GM23248 (cell line): Measurements from ENCODE around the gene ATXN7L1. TPM values are rescaled to one million over a fixed set of nuclear protein-coding genes. Genes with fewer than 3 reads are reported as not detected.

Source experiments
- DNase-seq: peaks from one replicate; pipeline ENCODE4 v3.0.0-alpha.2; 2015
- H2AFZ ChIP-seq: fragments of 200-600 bp; sonication (generic); 2 replicates; pipeline ENCODE4 v1.6.1; 2016; ENCODE audit warnings: antibody characterized with exemption
- H3F3A ChIP-seq: fragments of 200-600 bp; sonication (generic); 2 replicates; pipeline ENCODE4 v1.6.1; 2016; ENCODE audit warnings: mild to moderate bottlenecking, antibody characterized with exemption, mixed run types; ENCODE audit not compliant: insufficient read depth
- H3K27ac ChIP-seq: fragments of 200-600 bp; sonication (generic); 2 replicates; pipeline ENCODE4 v1.5.1; 2016; ENCODE audit warnings: mild to moderate bottlenecking
- H3K27me3 ChIP-seq: fragments of 200-600 bp; sonication (generic); replicated peaks from 2 replicates; pipeline ENCODE4 v1.6.1; 2016; ENCODE audit warnings: mild to moderate bottlenecking; ENCODE audit not compliant: insufficient read depth
- H3K36me3 ChIP-seq: fragments of 200-600 bp; sonication (generic); 2 replicates; pipeline ENCODE4 v1.6.1; 2016; ENCODE audit warnings: low read depth, mild to moderate bottlenecking
- H3K4me1 ChIP-seq: fragments of 200-600 bp; sonication (generic); 2 replicates; pipeline ENCODE4 v1.6.1; 2016; ENCODE audit warnings: mild to moderate bottlenecking; ENCODE audit not compliant: insufficient read depth
- H3K4me2 ChIP-seq: fragments of 200-600 bp; sonication (generic); one replicate; pipeline ENCODE4 v1.6.1; 2016; ENCODE audit warnings: mild to moderate bottlenecking; ENCODE audit not compliant: unreplicated experiment
- H3K4me3 ChIP-seq: fragments of 200-600 bp; sonication (generic); 2 replicates; pipeline ENCODE4 v1.5.1; 2016; ENCODE audit warnings: mild to moderate bottlenecking
- H3K79me2 ChIP-seq: fragments of 200-600 bp; sonication (generic); 2 replicates; pipeline ENCODE4 v1.6.1; 2016; ENCODE audit warnings: mild to moderate bottlenecking; ENCODE audit not compliant: insufficient read depth
- H3K9ac ChIP-seq: fragments of 200-600 bp; sonication (generic); 2 replicates; pipeline ENCODE4 v1.6.1; 2016; ENCODE audit warnings: mild to moderate bottlenecking
- H3K9me2 ChIP-seq: fragments of 200-600 bp; sonication (generic); 2 replicates; pipeline ENCODE4 v1.6.1; 2016; ENCODE audit warnings: mixed run types, mild to moderate bottlenecking, moderate library complexity; ENCODE audit not compliant: insufficient read depth
- H3K9me3 ChIP-seq: fragments of 200-600 bp; sonication (generic); one replicate; pipeline ENCODE4 v1.6.1; 2017; ENCODE audit warnings: low read depth
- H4K20me1 ChIP-seq: fragments of 200-600 bp; sonication (generic); 2 replicates; pipeline ENCODE4 v1.6.0; 2016; ENCODE audit not compliant: insufficient read depth
- EZH2 ChIP-seq: fragments of 200-600 bp; sonication (generic); IDR thresholded peaks from 2 replicates; pipeline ENCODE4 v1.6.1; 2018; ENCODE audit warnings: antibody characterized with exemption, mild to moderate bottlenecking; ENCODE audit not compliant: insufficient read depth, poor library complexity, severe bottlenecking
- EZH2phosphoT487 ChIP-seq: fragments of 200-600 bp; sonication (generic); IDR thresholded peaks from 2 replicates; pipeline ENCODE4 v1.6.1; 2018; ENCODE audit warnings: antibody characterized with exemption, moderate library complexity, mild to moderate bottlenecking, low read depth; ENCODE audit not compliant: insufficient read depth
- WGBS, 2 experiments: methylation state at CpG; one replicate each; pipeline ENCODE4 v1.1.6; 2015 to 2017; ENCODE audit warnings: low lambda C conversion rate in 2 of 2, low coverage in 1 of 2; ENCODE audit errors: missing lambda C conversion rate in 2 of 2; 5-methylcytosine and 5-hydroxymethylcytosine counted together
- in situ Hi-C: fragments of 300-500 bp; cut with MboI; formaldehyde crosslinking; loops from 2 replicates; pipeline ENCODE4 v1.15.0; 2020
- polyA plus RNA-seq: library from polyadenylated mRNA; unstranded; fragments of >200 nt; fragmentation: Nextera tagmentation; extraction: Ambion mirVana; gene quantifications from 2 replicates; pipeline ENCODE4 v1.2.1, GENCODE V29; 2016
- total RNA-seq: library from RNA; depleted of rRNA; stranded (reverse); fragments of >200 nt; shearing (Covaris generic); gene quantifications from 2 replicates; pipeline ENCODE4 v1.2.3, GENCODE V29; 2014

The ATXN7L1 gene
- total and polyA plus RNA-seq, 2 experiments from 2014 or later, result 3.7 to 4.5 TPM

DNA sequence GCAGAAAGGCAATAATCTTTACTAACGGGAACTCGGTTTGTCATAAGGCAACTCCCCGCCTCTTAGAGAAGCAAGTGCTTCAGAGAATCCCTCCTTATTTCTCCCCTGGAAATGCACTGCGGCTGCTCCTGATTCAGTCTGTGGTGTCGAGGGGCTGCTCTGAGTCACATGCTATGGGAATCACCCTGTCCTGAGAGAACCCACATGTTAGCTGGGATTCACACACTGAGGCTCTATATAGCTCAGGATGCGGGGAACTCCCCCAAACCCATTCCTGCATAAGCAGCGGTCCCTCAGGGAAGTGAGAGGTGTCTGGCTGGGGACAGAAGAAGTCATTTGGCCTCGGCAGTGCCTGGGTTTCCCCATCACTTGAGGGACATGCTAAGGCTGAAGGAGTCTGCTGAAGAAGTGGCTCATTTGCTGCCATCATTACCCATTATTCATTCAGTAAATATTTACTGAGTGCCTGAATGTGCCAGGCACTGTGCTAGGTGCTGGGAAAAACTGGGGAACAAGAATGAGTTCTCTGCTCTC lies 87.5 kb downstream of the ATXN7L1 start:
- Histone ChIP-seq H3K9me2 (no peaks in the 10 kb centered on the region), H3K4me2 (no peak overlapping the region), H3K79me2 (no peaks in the 10 kb centered on the region), H2AFZ (no peak overlapping the region), H3K36me3 (no peaks in the 10 kb centered on the region), H3K9me3 (no peaks in the 10 kb centered on the region), H4K20me1 (no peaks in the 10 kb centered on the region), H3K27ac (no peak overlapping the region), H3K27me3 (no peaks in the 10 kb centered on the region), H3F3A (no peaks in the 10 kb centered on the region), H3K4me1 (no peaks in the 10 kb centered on the region), H3K9ac (no peak overlapping the region), H3K4me3 (no peak overlapping the region)
- DNase-seq, result no peak
- WGBS, 2 experiments, result 88 to 92% methylated on average over 8 of the region's 8 CpGs
- in situ Hi-C loops, result no loop called here
- TF ChIP-seq EZH2, result no peak
- TF ChIP-seq EZH2phosphoT487, result no peak

DNA sequence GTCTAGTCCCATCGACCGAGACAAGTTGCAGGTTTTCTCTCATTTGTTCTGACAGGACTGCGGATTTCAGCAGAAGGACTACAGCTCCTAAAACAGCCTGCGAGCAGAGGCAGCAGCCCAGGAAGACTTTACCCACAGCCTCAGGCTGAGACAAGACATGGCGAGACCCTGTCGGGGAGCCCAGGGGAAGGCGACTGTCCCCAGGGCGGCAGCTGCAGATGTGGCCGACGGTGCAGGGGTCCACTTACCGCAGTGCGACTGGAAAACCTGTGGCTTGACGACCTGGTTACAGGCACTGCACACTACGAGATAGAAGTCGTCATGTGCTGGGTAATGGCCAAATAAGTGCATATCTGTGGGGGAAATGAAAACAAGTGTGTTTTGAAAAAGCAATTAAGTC lies 88.0 kb downstream of the ATXN7L1 start:
- DNase-seq, result no peak
- in situ Hi-C loops, result no loop called here
- H4K20me1 ChIP-seq, result no peaks in the 10 kb centered on the region
- H3K27me3 ChIP-seq, result no peaks in the 10 kb centered on the region
- H3K9me3 ChIP-seq, result no peaks in the 10 kb centered on the region
- no peak for TF ChIP-seq EZH2
- no peak for TF ChIP-seq EZH2phosphoT487
- H3K4me2 ChIP-seq, result no peak overlapping the region
- no peak overlapping the region for H2AFZ ChIP-seq
- no peaks in the 10 kb centered on the region for H3K36me3 ChIP-seq
- H3K4me1 ChIP-seq, result peaks cover 1% of the 10 kb centered on the region
- H3K9me2 ChIP-seq, result no peaks in the 10 kb centered on the region
- H3K27ac ChIP-seq, result no peak overlapping the region
- peaks cover 4% of the 10 kb centered on the region; the same call in 1 of the 2 replicates for H3F3A ChIP-seq
- 96 to 97% methylated on average over 15 of the region's 15 CpGs for WGBS, 2 experiments
- H3K79me2 ChIP-seq, result no peaks in the 10 kb centered on the region
- H3K9ac ChIP-seq, result no peak overlapping the region
- no peak overlapping the region for H3K4me3 ChIP-seq

DNA sequence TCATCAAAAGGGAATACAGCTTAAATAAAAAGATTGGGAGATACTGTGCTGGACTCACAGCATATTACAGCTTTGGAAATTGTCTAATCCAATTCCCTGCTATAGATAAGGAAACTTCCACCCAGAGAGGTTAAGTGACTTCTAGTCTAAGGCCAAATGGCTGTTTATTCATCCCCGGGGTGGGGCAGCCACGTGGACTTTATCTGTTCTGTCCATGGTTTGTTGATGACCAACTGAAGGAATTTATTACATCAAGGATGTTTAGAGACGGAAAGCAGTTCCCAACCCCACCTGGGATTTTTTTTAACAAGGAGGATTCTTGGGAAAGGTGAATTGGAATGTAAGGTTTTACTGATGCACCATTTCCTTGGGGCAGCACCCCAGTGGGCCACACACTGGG lies 88.6 kb downstream of the ATXN7L1 start:
- H2AFZ ChIP-seq, result no peak overlapping the region
- no peaks in the 10 kb centered on the region for H4K20me1 ChIP-seq
- H3K27me3 ChIP-seq, result no peaks in the 10 kb centered on the region
- H3F3A ChIP-seq, result peaks cover 10% of the 10 kb centered on the region
- H3K4me2 ChIP-seq, result no peak overlapping the region
- TF ChIP-seq EZH2phosphoT487, result no peak
- TF ChIP-seq EZH2, result no peak
- H3K79me2 ChIP-seq, result no peaks in the 10 kb centered on the region
- no peaks in the 10 kb centered on the region for H3K9me2 ChIP-seq
- H3K4me1 ChIP-seq, result peaks cover 7% of the 10 kb centered on the region
- no peak for DNase-seq
- 85 to 89% methylated on average over 3 of the region's 3 CpGs for WGBS, 2 experiments
- no peak overlapping the region for H3K9ac ChIP-seq
- H3K27ac ChIP-seq, result no peak overlapping the region
- in situ Hi-C loops, result no loop called here
- H3K36me3 ChIP-seq, result no peaks in the 10 kb centered on the region
- no peak overlapping the region for H3K4me3 ChIP-seq
- no peaks in the 10 kb centered on the region for H3K9me3 ChIP-seq

DNA sequence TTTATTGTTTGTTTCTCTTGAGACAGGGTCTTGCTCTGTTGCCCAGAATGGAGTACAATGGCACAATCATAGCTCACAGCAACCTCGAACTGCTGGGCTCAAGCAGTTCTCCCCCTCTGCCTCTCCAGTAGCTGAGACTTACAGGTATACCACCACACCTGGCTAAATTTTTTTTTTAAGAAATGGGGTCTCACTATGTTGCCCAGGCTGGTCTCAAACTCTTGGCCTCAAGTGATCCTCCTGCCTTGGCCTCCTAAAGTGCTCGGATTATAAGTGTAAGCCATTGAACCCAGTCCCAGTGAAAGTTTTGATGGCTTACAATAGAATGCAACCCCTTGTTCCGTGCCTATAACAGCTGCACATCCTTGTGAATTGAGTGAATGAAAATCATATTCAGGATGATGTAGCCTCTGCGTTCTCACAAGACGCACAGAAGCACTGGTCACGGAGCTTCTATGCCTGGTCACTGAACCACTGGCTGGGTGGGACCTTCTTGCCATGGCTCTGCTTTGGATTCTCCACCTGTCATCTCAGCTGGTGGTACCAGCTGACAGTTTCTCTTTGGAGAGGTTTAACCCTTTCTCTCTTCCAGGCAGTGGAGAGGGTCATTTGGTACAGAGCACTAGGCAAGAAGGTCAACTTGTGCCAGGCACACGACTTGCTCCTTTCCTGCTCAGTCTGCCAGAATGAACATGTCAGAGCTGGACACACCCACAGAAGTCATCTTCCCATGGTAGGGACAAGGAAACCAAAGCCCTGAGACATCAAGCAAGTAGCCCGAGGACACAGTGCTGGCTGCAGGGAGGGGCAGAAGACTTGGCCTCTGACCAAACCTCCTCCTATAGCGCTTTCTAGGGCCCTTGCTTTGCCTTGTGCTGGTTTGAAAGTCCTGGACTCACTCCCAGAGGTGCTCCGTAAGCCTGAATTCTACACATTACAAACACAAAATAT lies 89.6 kb downstream of the ATXN7L1 start:
- H3K27me3 ChIP-seq, result no peaks in the 10 kb centered on the region
- H3K9me2 ChIP-seq, result no peaks in the 10 kb centered on the region
- H3K4me3 ChIP-seq, result no peak overlapping the region
- H3K27ac ChIP-seq, result no peak overlapping the region
- peaks cover 15% of the 10 kb centered on the region for H3F3A ChIP-seq
- H3K4me2 ChIP-seq, result no peak overlapping the region
- in situ Hi-C loops, result no loop called here
- peaks cover 15% of the 10 kb centered on the region for H3K4me1 ChIP-seq
- no peaks in the 10 kb centered on the region for H3K79me2 ChIP-seq
- no peaks in the 10 kb centered on the region for H4K20me1 ChIP-seq
- no peak overlapping the region for H2AFZ ChIP-seq
- H3K9ac ChIP-seq, result no peak overlapping the region
- WGBS, 2 experiments, result 82 to 84% methylated on average over 10 of the region's 10 CpGs
- no peaks in the 10 kb centered on the region for H3K9me3 ChIP-seq
- no peak for DNase-seq
- no peak for TF ChIP-seq EZH2phosphoT487
- no peak for TF ChIP-seq EZH2
- H3K36me3 ChIP-seq, result no peaks in the 10 kb centered on the region
